Measurements from ENCODE around the gene ADAM20. TPM values are rescaled to one million over a fixed set of nuclear protein-coding genes. Genes with fewer than 3 reads are reported as not detected.

ADAM20 gene
- total RNA-seq, 1 experiment from 2014 or later = 0.31 TPM

GRCh38 chr14:70514168-70515069 is 20.4 kb downstream of the ADAM20 start:
- TF ChIP-seq, protein P1, sequence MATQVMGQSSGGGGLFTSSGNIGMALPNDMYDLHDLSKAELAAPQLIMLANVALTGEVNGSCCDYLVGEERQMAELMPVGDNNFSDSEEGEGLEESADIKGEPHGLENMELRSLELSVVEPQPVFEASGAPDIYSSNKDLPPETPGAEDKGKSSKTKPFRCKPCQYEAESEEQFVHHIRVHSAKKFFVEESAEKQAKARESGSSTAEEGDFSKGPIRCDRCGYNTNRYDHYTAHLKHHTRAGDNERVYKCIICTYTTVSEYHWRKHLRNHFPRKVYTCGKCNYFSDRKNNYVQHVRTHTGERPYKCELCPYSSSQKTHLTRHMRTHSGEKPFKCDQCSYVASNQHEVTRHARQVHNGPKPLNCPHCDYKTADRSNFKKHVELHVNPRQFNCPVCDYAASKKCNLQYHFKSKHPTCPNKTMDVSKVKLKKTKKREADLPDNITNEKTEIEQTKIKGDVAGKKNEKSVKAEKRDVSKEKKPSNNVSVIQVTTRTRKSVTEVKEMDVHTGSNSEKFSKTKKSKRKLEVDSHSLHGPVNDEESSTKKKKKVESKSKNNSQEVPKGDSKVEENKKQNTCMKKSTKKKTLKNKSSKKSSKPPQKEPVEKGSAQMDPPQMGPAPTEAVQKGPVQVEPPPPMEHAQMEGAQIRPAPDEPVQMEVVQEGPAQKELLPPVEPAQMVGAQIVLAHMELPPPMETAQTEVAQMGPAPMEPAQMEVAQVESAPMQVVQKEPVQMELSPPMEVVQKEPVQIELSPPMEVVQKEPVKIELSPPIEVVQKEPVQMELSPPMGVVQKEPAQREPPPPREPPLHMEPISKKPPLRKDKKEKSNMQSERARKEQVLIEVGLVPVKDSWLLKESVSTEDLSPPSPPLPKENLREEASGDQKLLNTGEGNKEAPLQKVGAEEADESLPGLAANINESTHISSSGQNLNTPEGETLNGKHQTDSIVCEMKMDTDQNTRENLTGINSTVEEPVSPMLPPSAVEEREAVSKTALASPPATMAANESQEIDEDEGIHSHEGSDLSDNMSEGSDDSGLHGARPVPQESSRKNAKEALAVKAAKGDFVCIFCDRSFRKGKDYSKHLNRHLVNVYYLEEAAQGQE (IDR thresholded peaks at IDR 0.05; ENCODE audit: insufficient read depth in 1 of 2, low read depth in 2 of 2, low read length in 1 of 2) = no peak
- TF ChIP-seq SIN3A (IDR thresholded peaks at IDR 0.05; ENCODE audit: borderline replicate concordance, insufficient read depth, low read depth, low read length) = no peak
- no peak for TF ChIP-seq TCF7L2 (IDR thresholded peaks at IDR 0.05; ENCODE audit: low read depth, low read length)
- no peak for TF ChIP-seq POLR2AphosphoS5 (IDR thresholded peaks at IDR 0.05; ENCODE audit: low read depth, low read length)
- TF ChIP-seq, protein P2, sequence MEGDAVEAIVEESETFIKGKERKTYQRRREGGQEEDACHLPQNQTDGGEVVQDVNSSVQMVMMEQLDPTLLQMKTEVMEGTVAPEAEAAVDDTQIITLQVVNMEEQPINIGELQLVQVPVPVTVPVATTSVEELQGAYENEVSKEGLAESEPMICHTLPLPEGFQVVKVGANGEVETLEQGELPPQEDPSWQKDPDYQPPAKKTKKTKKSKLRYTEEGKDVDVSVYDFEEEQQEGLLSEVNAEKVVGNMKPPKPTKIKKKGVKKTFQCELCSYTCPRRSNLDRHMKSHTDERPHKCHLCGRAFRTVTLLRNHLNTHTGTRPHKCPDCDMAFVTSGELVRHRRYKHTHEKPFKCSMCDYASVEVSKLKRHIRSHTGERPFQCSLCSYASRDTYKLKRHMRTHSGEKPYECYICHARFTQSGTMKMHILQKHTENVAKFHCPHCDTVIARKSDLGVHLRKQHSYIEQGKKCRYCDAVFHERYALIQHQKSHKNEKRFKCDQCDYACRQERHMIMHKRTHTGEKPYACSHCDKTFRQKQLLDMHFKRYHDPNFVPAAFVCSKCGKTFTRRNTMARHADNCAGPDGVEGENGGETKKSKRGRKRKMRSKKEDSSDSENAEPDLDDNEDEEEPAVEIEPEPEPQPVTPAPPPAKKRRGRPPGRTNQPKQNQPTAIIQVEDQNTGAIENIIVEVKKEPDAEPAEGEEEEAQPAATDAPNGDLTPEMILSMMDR (IDR thresholded peaks at IDR 0.05) = no peak
- ChIA-PET CTCF (no interaction called here), POLR2A (no interaction called here)
- Histone ChIP-seq H3K27ac (ENCODE audit: low read length) (no peak overlapping the region), H3K9me3 (ENCODE audit: control insufficient read depth, insufficient read depth, low read depth, low read length) (no peaks in the 10 kb centered on the region), H3K4me1 (ENCODE audit: control insufficient read depth, insufficient read depth, low read length) (no peaks in the 10 kb centered on the region), H3K36me3 (ENCODE audit: control insufficient read depth, insufficient read depth, low read length) (no peaks in the 10 kb centered on the region), H3K27me3 (ENCODE audit: control insufficient read depth, insufficient read depth, low read length) (no peaks in the 10 kb centered on the region), H3K4me3 (ENCODE audit: low read depth in 2 of 2, low read length in 2 of 2) (no peak overlapping the region)
- no peak for DNase-seq (ENCODE audit: low read depth, low spot score)
- intact Hi-C loops (cut with micrococcal nuclease; ENCODE audit: unreplicated experiment) (loop anchor here (5.0 kb wide), 1 partner anchor 83 kb away; no protein-coding TSS in a partner anchor), in situ Hi-C loops (cut with HindIII; ENCODE audit: low pct_unique_long_range_greater_than_20kb, low sequenced_read_pairs) (no loop called here)
- ATAC-seq = no peak
- BruUV-seq (replicated peaks) = no TSS peak

- in situ Hi-C loops (cut with HindIII; ENCODE audit: low pct_unique_long_range_greater_than_20kb, low sequenced_read_pairs) (no loop called here), intact Hi-C loops (cut with micrococcal nuclease; ENCODE audit: unreplicated experiment) (no loop called here)
- TF ChIP-seq SIN3A (IDR thresholded peaks at IDR 0.05; ENCODE audit: borderline replicate concordance, insufficient read depth, low read depth, low read length) (no peak), POLR2AphosphoS5 (IDR thresholded peaks at IDR 0.05; ENCODE audit: low read depth, low read length) (no peak), TCF7L2 (IDR thresholded peaks at IDR 0.05; ENCODE audit: low read depth, low read length) (no peak)
- TF ChIP-seq, protein P2 (IDR thresholded peaks at IDR 0.05) = no peak
- TF ChIP-seq, protein P1 (IDR thresholded peaks at IDR 0.05; ENCODE audit: insufficient read depth in 1 of 2, low read depth in 2 of 2, low read length in 1 of 2) = no peak
- ATAC-seq = no peak
- Histone ChIP-seq H3K4me3 (ENCODE audit: low read depth in 2 of 2, low read length in 2 of 2) (no peak overlapping the region), H3K27me3 (ENCODE audit: control insufficient read depth, insufficient read depth, low read length) (no peaks in the 10 kb centered on the region), H3K4me1 (ENCODE audit: control insufficient read depth, insufficient read depth, low read length) (no peaks in the 10 kb centered on the region), H3K36me3 (ENCODE audit: control insufficient read depth, insufficient read depth, low read length) (no peaks in the 10 kb centered on the region), H3K27ac (ENCODE audit: low read length) (no peak overlapping the region), H3K9me3 (ENCODE audit: control insufficient read depth, insufficient read depth, low read depth, low read length) (no peaks in the 10 kb centered on the region)
- DNase-seq (ENCODE audit: low read depth, low spot score) = no peak
- ChIA-PET CTCF (no interaction called here), POLR2A (no interaction called here)
- no TSS peak for BruUV-seq (replicated peaks)
These were observed 36.6 kb downstream of the ADAM20 start for GRCh38 chr14:70498191-70498590.

Measured in Panc1 (cell line).